IMR-90 (cell line): ENCODE data around the gene TP53AIP1. TPM values are rescaled to one million over a fixed set of nuclear protein-coding genes. Genes with fewer than 3 reads are reported as not detected.

Experiments
- ATAC-seq: fragments of 200-7000 bp; cut with Tn5 transposase; 2 replicates; pipeline ENCODE4 v1.9.1; 2020; ENCODE audit warnings: low read depth, mild to moderate bottlenecking, moderate library complexity
- BruUV-seq: library from RNA; stranded (reverse); fragments of 400-500 nt; replicated peaks from 2 replicates; lab custom pipeline; 2021; lab: Mats Ljungman, UMichigan
- CTCF ChIA-PET: fragments of 300-600 bp; formaldehyde crosslinking; extraction: SDS; loops from one replicate; lab custom pipeline; 2021; ENCODE audit warnings: antibody characterized with exemption; lab: Yijun Ruan, JAX
- POLR2A ChIA-PET: fragments of 300-600 bp; sonication (Branson Sonifier 250); formaldehyde crosslinking; loops from one replicate; lab custom pipeline; 2022; ENCODE audit warnings: antibody characterized with exemption; ENCODE audit not compliant: unreplicated experiment; lab: Charles Lee
- DNase-seq: peaks from one replicate; pipeline ENCODE4 v3.0.0; 2013
- H2AFZ ChIP-seq: replicated peaks from 2 replicates; pipeline ENCODE3; 2013; ENCODE audit warnings: low read length, mild to moderate bottlenecking; ENCODE audit not compliant: poor library complexity
- H2AK5ac ChIP-seq: 2 replicates; pipeline ENCODE4 v1.6.1; 2013; ENCODE audit warnings: low read depth, low read length, inconsistent platforms
- H2AK9ac ChIP-seq: replicated peaks from 2 replicates; pipeline ENCODE3; 2013; ENCODE audit warnings: mild to moderate bottlenecking, low read depth, low read length, moderate library complexity; ENCODE audit not compliant: poor library complexity
- H2BK120ac ChIP-seq: 2 replicates; pipeline ENCODE4 v1.6.1; 2013; ENCODE audit warnings: low read depth, low read length, inconsistent platforms
- H2BK15ac ChIP-seq: 3 replicates; pipeline ENCODE4 v1.6.1; 2013; ENCODE audit warnings: low read depth, low read length, inconsistent platforms
- H2BK20ac ChIP-seq: 2 replicates; pipeline ENCODE4 v1.6.1; 2013; ENCODE audit warnings: low read depth, mild to moderate bottlenecking, inconsistent platforms, low read length, moderate library complexity
- H2BK5ac ChIP-seq: 2 replicates; pipeline ENCODE4 v1.6.1; 2013; ENCODE audit warnings: mild to moderate bottlenecking, low read depth, low read length, inconsistent platforms; ENCODE audit not compliant: poor library complexity, severe bottlenecking
- H3K14ac ChIP-seq: replicated peaks from 2 replicates; pipeline ENCODE4 v1.6.1; 2013; ENCODE audit warnings: low read depth, low read length, inconsistent platforms
- H3K18ac ChIP-seq: 2 replicates; pipeline ENCODE4 v1.6.1; 2013; ENCODE audit warnings: low read depth, low read length, control low read depth
- H3K23ac ChIP-seq: 2 replicates; pipeline ENCODE4 v1.6.1; 2013; ENCODE audit warnings: low read depth, low read length, inconsistent platforms
- H3K27ac ChIP-seq: 2 replicates; pipeline ENCODE4 v1.5.1; 2013; ENCODE audit warnings: mild to moderate bottlenecking, control low read depth, low read length; ENCODE audit not compliant: insufficient read depth
- H3K27me3 ChIP-seq: 2 replicates; pipeline ENCODE4 v1.6.1; 2013; ENCODE audit warnings: low read length; ENCODE audit not compliant: control insufficient read depth, insufficient read depth
- H3K36me3 ChIP-seq: 2 replicates; pipeline ENCODE4 v1.6.1; 2013; ENCODE audit warnings: low read length, mixed read lengths; ENCODE audit not compliant: control insufficient read depth, insufficient read depth
- H3K4ac ChIP-seq: 2 replicates; pipeline ENCODE4 v1.6.1; 2013; ENCODE audit warnings: low read depth, low read length, inconsistent platforms
- H3K4me1 ChIP-seq: 2 replicates; pipeline ENCODE4 v1.6.1; 2013; ENCODE audit warnings: low read length, mixed read lengths; ENCODE audit not compliant: control insufficient read depth, insufficient read depth
- H3K4me2 ChIP-seq: 2 replicates; pipeline ENCODE4 v1.6.1; 2013; ENCODE audit warnings: low read depth, mild to moderate bottlenecking, control low read depth, low read length, moderate library complexity
- H3K4me3 ChIP-seq: 2 replicates; pipeline ENCODE4 v1.5.1; 2013; ENCODE audit warnings: low read depth, mild to moderate bottlenecking, control low read depth, low read length, moderate library complexity; ENCODE audit not compliant: insufficient read depth
- H3K56ac ChIP-seq: 2 replicates; pipeline ENCODE4 v1.6.1; 2013; ENCODE audit warnings: low read length, inconsistent platforms; ENCODE audit not compliant: insufficient read depth; ENCODE audit errors: extremely low read depth
- H3K79me1 ChIP-seq, 2 experiments: 2 replicates each; pipeline ENCODE4 v1.6.1; 2013; ENCODE audit warnings: low read length in 2 of 2, inconsistent platforms in 1 of 2, low read depth in 1 of 2
- H3K9ac ChIP-seq: 2 replicates; pipeline ENCODE4 v1.6.1; 2013; ENCODE audit warnings: low read depth, low read length, control low read depth
- H3K9me1 ChIP-seq: 2 replicates; pipeline ENCODE4 v1.6.1; 2013; ENCODE audit warnings: low read length, inconsistent platforms; ENCODE audit not compliant: insufficient read depth
- H3K9me3 ChIP-seq: 2 replicates; pipeline ENCODE4 v1.6.1; 2013; ENCODE audit warnings: low read length; ENCODE audit not compliant: control insufficient read depth, insufficient read depth
- H4K20me1 ChIP-seq: 2 replicates; pipeline ENCODE4 v1.6.1; 2013; ENCODE audit warnings: low read length, inconsistent platforms; ENCODE audit not compliant: insufficient read depth
- H4K5ac ChIP-seq: 2 replicates; pipeline ENCODE4 v1.6.1; 2013; ENCODE audit warnings: mild to moderate bottlenecking, low read depth, low read length, control low read depth
- H4K8ac ChIP-seq, 2 experiments: 2 replicates each; pipeline ENCODE4 v1.6.1; 2013; ENCODE audit warnings: low read depth in 2 of 2, low read length in 2 of 2, control low read depth in 1 of 2, inconsistent platforms in 1 of 2
- H4K91ac ChIP-seq: 2 replicates; pipeline ENCODE4 v1.6.1; 2013; ENCODE audit warnings: low read depth, low read length, inconsistent platforms; ENCODE audit not compliant: insufficient read depth
- CEBPB ChIP-seq: IDR thresholded peaks from 2 replicates; pipeline ENCODE4 v1.6.1; 2012; ENCODE audit warnings: low read depth, low read length, improper control_type of control experiment
- CHD1 ChIP-seq: IDR thresholded peaks from 2 replicates; pipeline ENCODE4 v1.6.1; 2012; ENCODE audit warnings: low read depth, low read length, improper control_type of control experiment
- CTCF ChIP-seq: conservative IDR thresholded peaks from 2 replicates; pipeline ENCODE4 v1.5.1; 2012; ENCODE audit warnings: mild to moderate bottlenecking, low read depth, low read length, improper control_type of control experiment
- MAFK ChIP-seq: IDR thresholded peaks from 2 replicates; pipeline ENCODE4 v1.6.1; 2012; ENCODE audit warnings: low read depth, low read length, improper control_type of control experiment
- MXI1 ChIP-seq: IDR thresholded peaks from 2 replicates; pipeline ENCODE4 v1.6.1; 2012; ENCODE audit warnings: low read depth, mild to moderate bottlenecking, low read length, moderate library complexity, borderline replicate concordance
- NFE2L2 ChIP-seq: fragments of 150-350 bp; IDR thresholded peaks from 2 replicates; pipeline ENCODE4 v1.6.1; 2016; ENCODE audit warnings: low read depth, mild to moderate bottlenecking, low read length
- POLR2A ChIP-seq: IDR thresholded peaks from 2 replicates; pipeline ENCODE4 v1.6.1; 2012; ENCODE audit warnings: mild to moderate bottlenecking, low read depth, low read length
- RAD21 ChIP-seq: IDR thresholded peaks from 2 replicates; pipeline ENCODE4 v1.6.1; 2012; ENCODE audit warnings: low read length, improper control_type of control experiment
- RCOR1 ChIP-seq: IDR thresholded peaks from 2 replicates; pipeline ENCODE4 v1.6.1; 2012; ENCODE audit warnings: mild to moderate bottlenecking, low read length, improper control_type of control experiment; ENCODE audit not compliant: insufficient replicate concordance
- WGBS, 2 experiments: methylation state at CpG; one replicate each; pipeline versions ENCODE4 v1.1.5 to v1.1.7; 2013; ENCODE audit warnings: missing lambda C conversion rate in 2 of 2; ENCODE audit not compliant: insufficient read length in 1 of 2; ENCODE audit errors: extremely low coverage in 2 of 2; 5-methylcytosine and 5-hydroxymethylcytosine counted together
- dilution Hi-C: fragments of 300-500 bp; cut with HindIII; formaldehyde crosslinking; loops from one replicate; pipeline ENCODE4 v1.14.3; 2018; ENCODE audit warnings: low sequenced_read_pairs; ENCODE audit not compliant: unreplicated experiment
- in situ Hi-C: fragments of 300-500 bp; cut with MboI; formaldehyde crosslinking; loops from 3 replicates; pipeline ENCODE4 v1.14.3; 2019; ENCODE audit warnings: low sequenced_read_pairs, inconsistent platforms, mixed read lengths
- intact Hi-C: fragments of 100-400 bp; cut with micrococcal nuclease; formaldehyde crosslinking; loops from 2 replicates; pipeline ENCODE4 v1.10.0; 2022
- polyA plus RNA-seq, 3 experiments: library from polyadenylated mRNA; depleted of rRNA; stranded (reverse); fragments of >200 nt; gene quantifications; 2 replicates each; pipeline ENCODE4 v1.2.3, GENCODE V29; 2012; ENCODE audit warnings: low replicate concordance in 1 of 3
- total RNA-seq: library from RNA; depleted of rRNA; stranded (reverse); fragments of >200 nt; gene quantifications from 2 replicates; pipeline ENCODE4 v1.2.3, GENCODE V29; 2012
- TF ChIP-seq, protein P1 (sequence below): fragments of 150-350 bp; IDR thresholded peaks from 2 replicates; pipeline ENCODE4 v1.6.1; 2016; ENCODE audit warnings: low read depth, mild to moderate bottlenecking, low read length, moderate library complexity, borderline replicate concordance

Gene TP53AIP1
- total and polyA plus RNA-seq, 2 of the 4 experiments (the other 2 are of a cell fraction), result not detected

DNA sequence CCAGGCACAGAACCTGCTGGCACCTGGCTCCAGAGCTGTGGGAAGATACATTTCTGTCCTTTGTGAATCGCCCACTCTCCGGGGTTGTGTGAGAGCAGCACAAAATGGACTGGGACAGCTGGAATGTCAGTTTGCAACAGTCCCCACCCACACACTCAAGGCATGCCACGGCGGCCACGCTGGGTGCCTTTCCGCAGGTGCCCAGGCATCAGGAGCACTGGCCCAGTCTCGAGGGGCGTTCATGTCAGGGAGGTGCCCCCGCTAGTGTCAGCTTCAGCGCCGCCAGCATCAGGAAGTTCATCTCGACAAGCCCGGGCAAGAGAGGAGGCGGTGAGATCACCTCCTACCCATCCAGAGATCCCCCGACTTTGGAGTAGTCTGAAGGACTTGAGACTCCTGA, 2.1 kb downstream of the TP53AIP1 start:
- Histone ChIP-seq H2AK5ac (no peak overlapping the region), H2AK9ac (no peak overlapping the region), H3K79me1 (no peaks in the 10 kb centered on the region), H3K4me3 (no peak overlapping the region), H3K36me3 (no peaks in the 10 kb centered on the region), H4K8ac (no peak overlapping the region), H3K18ac (no peak overlapping the region), H3K14ac (no peak overlapping the region), H2AFZ (no peak overlapping the region), H3K9ac (no peak overlapping the region), H2BK20ac (no peak overlapping the region), H2BK15ac (no peak overlapping the region), H2BK120ac (no peak overlapping the region), H3K56ac (no peak overlapping the region), H2BK5ac (no peak overlapping the region), H3K4me1 (no peaks in the 10 kb centered on the region; the same call in 1 of the 2 replicates), H4K20me1 (no peaks in the 10 kb centered on the region), H3K9me3 (no peaks in the 10 kb centered on the region), H3K9me1 (no peaks in the 10 kb centered on the region), H3K27ac (no peak overlapping the region), H3K27me3 (peaks cover 32% of the 10 kb centered on the region), H3K4me2 (no peak overlapping the region), H3K23ac (no peak overlapping the region), H4K91ac (no peak overlapping the region), H3K4ac (no peak overlapping the region), H4K5ac (no peak overlapping the region)
- ChIA-PET POLR2A (no interaction called here), CTCF (interaction anchor here (0.5 to 1.5 kb wide), 3 partner anchors 16 to 148 kb away, joined by 4 to 9 read pairs (median 7); no protein-coding TSS in a partner anchor)
- ATAC-seq (no peak), DNase-seq (no peak)
- TF ChIP-seq POLR2A (no peak), NFE2L2 (no peak), CTCF (no peak), CEBPB (no peak), RCOR1 (no peak), MXI1 (no peak), MAFK (no peak), RAD21 (no peak), CHD1 (no peak)
- TF ChIP-seq, protein P1, sequence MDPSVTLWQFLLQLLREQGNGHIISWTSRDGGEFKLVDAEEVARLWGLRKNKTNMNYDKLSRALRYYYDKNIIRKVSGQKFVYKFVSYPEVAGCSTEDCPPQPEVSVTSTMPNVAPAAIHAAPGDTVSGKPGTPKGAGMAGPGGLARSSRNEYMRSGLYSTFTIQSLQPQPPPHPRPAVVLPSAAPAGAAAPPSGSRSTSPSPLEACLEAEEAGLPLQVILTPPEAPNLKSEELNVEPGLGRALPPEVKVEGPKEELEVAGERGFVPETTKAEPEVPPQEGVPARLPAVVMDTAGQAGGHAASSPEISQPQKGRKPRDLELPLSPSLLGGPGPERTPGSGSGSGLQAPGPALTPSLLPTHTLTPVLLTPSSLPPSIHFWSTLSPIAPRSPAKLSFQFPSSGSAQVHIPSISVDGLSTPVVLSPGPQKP, result no peak
- in situ Hi-C loops, result no loop called here
- BruUV-seq, result no TSS peak
- 80% methylated on average over 3 of the region's 15 CpGs; no CpG with 5 or more reads in 1 of the 2 experiments for WGBS, 2 experiments
- dilution Hi-C loops, result no loop called here
- intact Hi-C loops, result no loop called here
